HG03520 (cell line): ENCODE data around the gene SORCS2.

ENCODE experiments used
- ATAC-seq: cut with Tn5 transposase; IDR thresholded peaks from one replicate; pipeline ENCODE4 v1.9.1; 2021; ENCODE audit warnings: mild to moderate bottlenecking, moderate library complexity; ENCODE audit not compliant: unreplicated experiment

Gene SORCS2

GRCh38 chr4:7422151-7422897, 230.0 kb downstream of the SORCS2 start:
- no peak for ATAC-seq

GRCh38 chr4:7422898-7423180, 230.5 kb downstream of the SORCS2 start:
- no peak for ATAC-seq

GRCh38 chr4:7423391-7423790, 231.1 kb downstream of the SORCS2 start:
- no peak for ATAC-seq

- ATAC-seq: no peak
Measured at GRCh38 chr4:7423801-7424552, 231.6 kb downstream of the SORCS2 start.

GRCh38 chr4:7424553-7425111, 232.3 kb downstream of the SORCS2 start:
- no peak for ATAC-seq

DNA sequence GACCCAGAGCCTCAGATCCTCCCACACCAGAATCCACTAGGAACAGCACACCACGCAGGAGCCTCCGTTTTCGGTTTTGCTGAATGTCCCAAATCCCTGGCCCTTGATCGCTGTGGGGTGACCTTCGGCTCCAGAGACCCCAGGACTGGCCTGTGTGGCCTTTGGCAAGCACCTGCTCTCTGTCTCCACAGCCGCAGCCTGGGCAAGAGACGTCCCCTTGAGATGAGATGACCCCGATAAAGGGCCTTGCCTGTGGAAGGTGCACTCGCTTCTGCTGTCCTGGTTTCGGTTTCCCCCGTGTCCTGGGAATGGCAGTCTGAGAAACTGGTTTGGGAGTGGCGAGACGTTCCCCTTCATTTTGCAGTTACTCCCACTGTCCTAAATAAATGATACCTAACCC, 232.8 kb downstream of the SORCS2 start:
- no peak for ATAC-seq

DNA sequence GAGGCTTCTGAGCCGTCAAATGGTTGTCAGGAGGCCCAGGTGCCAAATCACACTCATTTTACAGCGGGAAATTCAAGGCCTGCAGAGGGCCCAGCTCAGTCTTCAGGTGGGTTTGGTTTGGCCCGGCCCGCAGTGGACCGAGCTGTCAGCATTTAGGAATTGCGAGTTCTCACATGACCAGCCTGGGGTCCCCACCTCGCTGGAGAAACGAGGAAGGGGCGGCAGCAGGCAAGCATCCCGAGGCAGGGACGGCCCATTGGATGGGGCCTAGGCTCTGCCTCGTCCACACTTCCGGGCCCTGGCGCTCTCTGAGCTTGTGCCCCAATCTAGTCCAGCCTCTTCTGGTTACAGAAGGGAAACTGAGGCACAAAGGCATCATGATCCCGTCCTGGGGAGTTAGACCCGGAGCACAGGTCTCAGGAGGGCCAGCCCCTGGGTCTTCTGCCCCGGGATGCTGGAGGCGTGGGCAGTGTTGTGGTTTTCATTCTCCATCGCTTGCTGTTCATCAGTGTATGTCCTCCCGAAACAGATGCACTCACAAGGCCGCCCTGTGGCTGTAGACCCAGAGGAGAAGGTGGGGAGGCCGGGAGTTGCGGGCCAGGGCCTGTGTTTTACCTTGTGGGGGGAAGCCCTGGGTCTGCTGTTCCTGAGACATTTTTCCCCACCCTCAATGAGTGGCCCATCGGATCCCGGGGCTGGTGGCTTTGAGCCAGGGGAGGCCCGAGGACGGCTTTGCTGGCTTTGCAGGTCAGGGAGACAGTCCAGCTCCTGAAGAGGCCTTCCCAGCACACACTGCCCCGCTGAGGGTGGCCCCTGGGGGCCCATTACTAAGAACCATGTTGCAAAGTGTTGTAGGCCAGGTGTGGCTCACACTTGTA, 233.5 kb downstream of the SORCS2 start:
- ATAC-seq: no peak

GRCh38 chr4:7426525-7427171, 234.3 kb downstream of the SORCS2 start:
- ATAC-seq: no peak

- ATAC-seq: no peak
Measured at GRCh38 chr4:7427361-7427760, 235.0 kb downstream of the SORCS2 start.

DNA sequence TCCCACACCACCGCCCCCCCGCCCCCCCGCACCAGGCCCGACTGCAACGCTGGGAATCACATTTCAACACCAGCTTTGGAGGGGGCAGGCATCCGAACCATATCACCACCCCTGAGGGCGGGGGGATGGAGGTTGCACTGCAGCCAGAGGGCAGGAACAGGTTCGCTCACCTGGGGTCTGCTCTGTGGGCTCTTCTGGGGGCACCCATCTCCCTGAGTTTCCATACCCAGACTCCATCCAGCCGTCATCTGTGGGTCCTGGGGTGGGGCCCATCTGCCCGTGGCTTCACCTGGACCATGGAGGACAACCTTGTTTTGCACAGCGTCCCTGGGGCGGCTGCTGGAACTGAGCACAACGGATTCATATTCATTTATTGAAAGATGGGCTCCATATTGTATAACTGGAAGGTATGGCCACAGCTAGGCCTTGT, 235.5 kb downstream of the SORCS2 start:
- no peak for ATAC-seq

DNA sequence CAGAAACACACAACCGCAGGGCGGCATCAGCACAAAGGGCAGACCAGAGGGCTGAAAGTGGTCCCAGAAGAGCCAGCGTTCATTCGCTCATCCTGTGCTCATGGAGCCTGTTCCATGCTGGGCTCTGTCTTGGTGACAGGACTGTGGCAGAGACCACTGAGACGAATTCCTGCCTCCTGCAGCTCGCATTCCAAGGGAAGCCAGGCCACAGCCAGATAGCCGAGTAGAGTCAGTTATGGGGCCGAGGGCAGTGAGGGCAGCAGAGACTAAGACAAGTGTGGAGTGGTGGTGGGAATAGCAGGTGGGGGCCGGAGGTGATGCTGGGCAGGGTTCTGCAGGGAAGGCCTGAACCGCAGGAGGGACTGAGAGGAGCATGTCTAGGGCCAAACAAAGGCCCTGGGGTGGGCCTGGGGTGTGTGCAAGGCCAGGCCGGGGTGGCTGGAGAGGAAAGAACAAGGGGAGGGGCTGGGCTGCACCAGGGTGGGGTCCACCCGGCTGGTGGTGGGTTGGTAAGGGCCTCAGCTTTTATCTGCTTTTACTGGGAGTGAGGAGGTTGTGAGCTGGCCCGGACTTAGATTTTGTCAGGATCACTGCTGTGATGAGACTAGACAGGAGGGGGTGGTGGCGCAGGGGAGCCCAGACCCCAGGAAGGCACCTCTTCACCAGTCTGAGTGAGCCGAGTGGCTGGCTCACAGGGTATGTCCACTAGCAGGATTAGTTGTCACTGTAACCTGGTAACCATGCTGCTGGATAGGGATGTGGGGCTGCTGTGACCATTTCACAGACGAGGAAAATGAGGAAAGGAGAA, 236.1 kb downstream of the SORCS2 start:
- ATAC-seq: no peak

- ATAC-seq: no peak
Measured at GRCh38 chr4:7429069-7429416, 236.7 kb downstream of the SORCS2 start.

- no peak for ATAC-seq
Measured at GRCh38 chr4:7429601-7430078, 237.3 kb downstream of the SORCS2 start.

DNA sequence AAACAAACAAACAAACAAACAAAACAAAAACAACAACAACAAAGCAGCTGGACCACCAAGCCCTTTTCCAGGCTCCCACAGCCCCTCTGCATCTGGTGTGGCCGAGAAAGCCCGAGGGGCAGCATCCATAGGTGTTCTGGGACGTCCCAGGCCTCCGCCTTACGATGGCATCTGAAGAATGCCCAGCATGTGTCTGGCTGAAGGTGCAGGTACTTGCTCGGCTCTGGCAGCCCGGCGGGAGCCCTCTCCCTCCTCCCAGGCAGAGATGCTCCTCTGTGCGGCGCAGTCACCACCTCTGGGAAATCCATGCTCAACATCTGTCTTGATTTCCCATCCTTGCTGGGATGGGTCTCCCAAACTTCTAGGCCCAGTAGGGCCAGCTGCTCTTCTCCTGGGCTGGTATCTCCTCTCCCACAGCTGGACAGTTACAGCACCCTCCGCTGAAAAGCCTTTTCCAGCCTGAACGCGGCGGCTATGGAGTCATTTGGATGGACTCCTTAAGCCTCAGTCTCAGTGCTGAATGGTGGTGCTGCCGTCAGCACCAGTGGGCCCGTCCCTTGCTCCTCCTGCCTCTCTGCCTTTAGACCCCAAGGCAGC, 238.1 kb downstream of the SORCS2 start:
- no peak for ATAC-seq

GRCh38 chr4:7430965-7431695, 238.8 kb downstream of the SORCS2 start:
- ATAC-seq: no peak

DNA sequence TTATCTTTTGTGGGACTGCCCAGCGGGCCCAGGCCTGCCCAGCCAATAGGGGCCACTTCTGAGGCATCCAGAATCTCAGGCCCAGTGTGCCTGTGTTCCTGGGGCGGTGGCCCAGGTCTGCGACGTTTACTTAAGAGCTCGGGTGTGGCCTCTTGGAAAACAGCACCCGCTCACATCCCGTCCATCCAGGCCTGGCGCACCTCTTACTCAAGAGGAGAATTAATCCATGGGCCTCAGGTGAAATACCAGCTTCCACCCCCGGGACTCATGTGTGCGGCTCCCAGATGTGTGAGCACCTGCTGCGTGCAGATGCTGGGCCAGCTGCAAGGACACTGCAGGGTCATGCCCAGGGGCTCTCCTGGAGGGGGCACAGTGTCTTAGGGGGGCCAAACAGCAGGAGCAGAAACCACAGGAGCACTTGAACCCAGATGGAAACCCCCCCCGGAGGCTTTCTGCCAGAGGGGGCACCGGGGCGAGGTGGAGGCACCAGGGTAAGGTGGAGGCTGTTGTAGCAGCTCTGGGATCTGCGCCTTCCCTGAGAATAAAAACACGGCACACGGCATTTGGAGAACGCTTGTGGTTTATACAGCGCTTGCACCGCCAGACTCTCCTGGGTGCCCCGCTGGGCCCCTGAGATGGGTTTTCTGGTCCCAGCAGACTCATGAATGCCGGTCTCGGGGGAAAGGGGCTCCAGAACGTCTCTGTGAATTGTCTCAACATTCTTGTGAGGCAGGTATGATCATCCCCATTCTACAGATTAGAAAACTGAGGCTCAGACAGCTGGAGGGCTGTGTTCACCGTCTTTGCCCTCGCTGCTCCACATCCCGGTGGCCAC, 239.6 kb downstream of the SORCS2 start:
- ATAC-seq: no peak

- ATAC-seq: no peak
Measured at GRCh38 chr4:7432531-7433375, 240.4 kb downstream of the SORCS2 start.
